Esophagus (tissue), 2 donors: Measurements from ENCODE around the gene GPATCH2L. TPM values are rescaled to one million over a fixed set of nuclear protein-coding genes. Genes with fewer than 3 reads are reported as not detected.

ENCODE experiments used
- H3K27ac ChIP-seq, 2 donors: one replicate each; pipeline ENCODE4 v1.5.1; 2013; ENCODE audit warnings: low read depth in 2 of 2, mild to moderate bottlenecking in 2 of 2, inconsistent platforms in 1 of 2, low read length in 1 of 2, moderate library complexity in 1 of 2
- H3K27me3 ChIP-seq, 2 donors: one replicate each; pipeline ENCODE4 v1.6.1; 2013; ENCODE audit warnings: low read length in 2 of 2, control low read depth in 1 of 2, mild to moderate bottlenecking in 1 of 2; ENCODE audit not compliant: insufficient read depth in 2 of 2, control insufficient read depth in 1 of 2
- H3K36me3 ChIP-seq, 2 donors: one replicate each; pipeline ENCODE4 v1.6.1; 2013; ENCODE audit warnings: low read length in 1 of 2; ENCODE audit not compliant: control insufficient read depth in 2 of 2, insufficient read depth in 2 of 2
- H3K4me1 ChIP-seq, 2 donors: one replicate each; pipeline ENCODE4 v1.6.1; 2013; ENCODE audit warnings: low read length in 1 of 2; ENCODE audit not compliant: control insufficient read depth in 2 of 2, insufficient read depth in 2 of 2
- H3K4me3 ChIP-seq, 2 donors: one replicate each; pipeline ENCODE4 v1.5.1; 2013; ENCODE audit warnings: low read length in 2 of 2, mild to moderate bottlenecking in 2 of 2, low read depth in 1 of 2, moderate library complexity in 1 of 2
- H3K9me3 ChIP-seq, 2 donors: one replicate each; pipeline ENCODE4 v1.6.1; 2013; ENCODE audit warnings: mild to moderate bottlenecking in 2 of 2, low read depth in 1 of 2, low read length in 1 of 2, moderate library complexity in 1 of 2; ENCODE audit not compliant: control insufficient read depth in 2 of 2, insufficient read depth in 1 of 2
- WGBS, 2 donors: extraction: QIAGEN DNeasy Blood & Tissue Kit; methylation state at CpG; one replicate each; pipeline ENCODE4 v1.1.7; 2013; 5-methylcytosine and 5-hydroxymethylcytosine counted together
- polyA plus RNA-seq, 2 donors: library from polyadenylated mRNA; stranded (reverse); fragments of 200-250 nt; gene quantifications; one replicate each; pipeline ENCODE4 v1.2.3, GENCODE V29; 2013
- donor health status: healthy with polysubstance abuse.
- donor health status: Bipolar disorder and iron deficiency.

The GPATCH2L gene
- polyA plus RNA-seq, 2 donors = 4.2 to 7.2 TPM

DNA sequence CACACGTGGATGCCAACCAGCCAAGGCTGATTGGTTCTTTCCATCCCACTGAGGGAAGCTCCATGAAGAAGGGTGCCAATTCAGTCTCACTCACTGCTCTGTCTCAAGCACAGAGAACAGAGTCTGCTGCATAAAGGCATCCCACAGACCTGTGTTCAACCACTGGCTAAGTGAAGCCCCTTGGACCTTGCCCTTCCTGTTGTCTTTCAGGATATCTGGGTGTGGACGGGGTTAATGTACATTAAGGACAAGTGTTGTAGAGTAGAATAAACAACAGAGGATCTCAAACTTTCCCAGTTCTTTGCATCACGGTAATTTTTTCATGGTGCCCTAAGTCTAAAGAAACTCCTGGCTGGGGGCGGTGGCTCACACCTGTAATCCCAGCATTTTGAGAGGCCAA is 33.1 kb upstream of the GPATCH2L start:
- WGBS, 2 donors = 71 to 74% methylated on average over 4 of the region's 4 CpGs
- Histone ChIP-seq H3K27me3 (no peaks in the 10 kb centered on the region), H3K9me3 (no peaks in the 10 kb centered on the region), H3K4me3 (no peak overlapping the region), H3K27ac (no peak overlapping the region), H3K4me1 (no peaks in the 10 kb centered on the region), H3K36me3 (no peaks in the 10 kb centered on the region)

DNA sequence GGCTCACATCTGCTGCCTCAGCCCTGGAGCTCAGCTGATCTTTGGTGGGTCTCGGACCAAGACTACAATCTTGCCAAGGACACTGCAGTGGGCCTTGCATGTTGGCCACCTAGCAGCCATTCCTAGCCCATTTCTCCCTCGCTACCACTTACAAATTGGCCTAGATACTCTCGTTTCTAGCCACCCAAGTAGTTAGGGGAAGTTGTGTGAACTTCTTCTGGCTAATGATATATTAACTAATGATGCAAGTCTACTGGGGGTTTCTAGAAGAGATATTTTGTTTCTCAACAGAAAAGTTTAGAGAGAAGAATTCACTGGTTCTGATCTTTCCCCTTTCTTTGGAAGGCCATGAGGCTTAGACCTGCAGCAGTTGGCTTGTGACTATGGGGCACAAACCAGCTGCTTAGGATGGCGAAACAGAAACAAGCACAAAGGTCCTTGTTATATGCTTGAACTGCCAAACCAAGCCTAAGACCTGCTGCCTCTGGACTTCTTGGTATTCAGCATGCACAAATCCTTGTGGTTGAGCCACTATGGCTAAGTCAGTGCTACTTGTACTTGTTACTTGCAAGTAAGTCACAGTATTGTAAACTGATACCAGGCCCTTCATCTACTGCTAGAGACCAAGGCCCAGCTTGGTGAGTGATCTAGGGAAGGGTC is 30.5 kb upstream of the GPATCH2L start:
- no peaks in the 10 kb centered on the region for H3K36me3 ChIP-seq
- H3K9me3 ChIP-seq = no peaks in the 10 kb centered on the region
- WGBS, 2 donors = 72 to 74% methylated on average over 4 of the region's 4 CpGs
- no peak overlapping the region for H3K27ac ChIP-seq
- H3K4me1 ChIP-seq = no peaks in the 10 kb centered on the region
- no peak overlapping the region for H3K4me3 ChIP-seq
- H3K27me3 ChIP-seq = no peaks in the 10 kb centered on the region

- H3K4me1 ChIP-seq = no peaks in the 10 kb centered on the region
- no peak overlapping the region for H3K4me3 ChIP-seq
- no peaks in the 10 kb centered on the region for H3K36me3 ChIP-seq
- H3K9me3 ChIP-seq = peaks cover 0 to 2% of the 10 kb centered on the region in 2 donors
- H3K27ac ChIP-seq = no peak overlapping the region
- H3K27me3 ChIP-seq = no peaks in the 10 kb centered on the region
- WGBS, 2 donors = 72 to 74% methylated on average over 10 of the region's 10 CpGs
Measured at GRCh38 chr14:76123426-76124225, 28.1 kb upstream of the GPATCH2L start.

DNA sequence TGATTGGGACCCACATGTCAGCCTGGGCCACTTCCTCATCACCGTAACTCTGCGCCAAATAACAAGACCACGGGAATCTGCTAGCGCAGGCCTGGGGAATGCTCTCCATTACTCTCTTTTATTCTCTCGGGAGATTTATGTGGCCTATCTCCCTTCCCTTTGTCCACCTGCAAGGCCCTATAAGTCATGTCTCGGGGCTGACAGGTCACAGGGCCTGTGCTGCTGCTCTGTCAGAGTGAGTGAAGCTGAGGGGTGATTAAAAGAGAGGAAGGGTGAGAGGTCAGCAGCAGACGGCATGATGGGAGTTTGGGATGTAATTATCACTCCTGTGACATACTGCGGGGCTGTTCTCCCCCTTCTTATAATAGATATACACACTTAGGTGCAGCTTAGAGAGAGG is 26.2 kb upstream of the GPATCH2L start:
- H3K36me3 ChIP-seq = no peaks in the 10 kb centered on the region
- 56 to 60% methylated on average over 8 of the region's 8 CpGs for WGBS, 2 donors
- no peaks in the 10 kb centered on the region for H3K4me1 ChIP-seq
- H3K9me3 ChIP-seq = peaks cover 0 to 2% of the 10 kb centered on the region in 2 donors
- H3K27ac ChIP-seq = no peak overlapping the region
- H3K4me3 ChIP-seq = no peak overlapping the region
- no peaks in the 10 kb centered on the region for H3K27me3 ChIP-seq

- WGBS, 2 donors = 83 to 90% methylated on average over 5 of the region's 5 CpGs
- Histone ChIP-seq H3K27me3 (peaks cover 0 to 2% of the 10 kb centered on the region in 2 donors), H3K4me3 (no peak overlapping the region), H3K36me3 (no peaks in the 10 kb centered on the region), H3K4me1 (no peaks in the 10 kb centered on the region), H3K27ac (no peak overlapping the region), H3K9me3 (peaks cover 0 to 2% of the 10 kb centered on the region in 2 donors)
Measured at GRCh38 chr14:76126076-76126475, 25.6 kb upstream of the GPATCH2L start.

DNA sequence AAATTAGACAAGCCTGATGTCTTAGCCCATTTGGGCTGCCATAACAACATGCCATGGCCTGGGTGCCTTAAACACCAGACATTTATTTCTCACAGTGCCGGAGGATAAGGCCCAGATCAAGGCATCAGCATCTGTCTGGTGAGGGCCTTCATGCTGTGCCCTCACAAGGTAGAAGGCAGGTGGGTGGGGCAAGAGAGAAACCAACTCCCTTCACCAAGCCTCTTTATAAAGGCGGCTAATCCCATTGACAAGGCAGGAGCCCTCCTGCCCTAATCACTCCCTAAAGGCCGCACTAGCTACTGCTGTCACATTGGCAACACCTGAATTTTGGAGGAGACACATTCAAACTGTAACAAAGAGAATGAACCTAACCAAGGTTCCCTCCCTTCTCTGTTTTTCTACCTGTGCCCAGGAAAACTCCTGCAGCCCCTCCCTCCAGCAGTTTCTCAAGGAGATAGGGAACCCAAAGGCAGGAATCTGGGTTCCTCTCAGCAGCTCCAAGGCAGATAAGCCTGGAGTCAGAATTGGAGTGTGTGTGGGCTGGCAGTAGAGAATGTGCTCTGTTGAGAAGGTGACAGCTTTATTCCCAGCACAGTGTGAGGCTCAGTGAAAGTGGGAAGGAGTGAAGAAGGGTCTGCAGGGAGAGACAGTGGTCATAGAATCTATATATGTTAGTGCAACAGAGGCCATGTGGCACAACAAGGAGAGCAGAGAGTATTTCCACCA is 21.7 kb upstream of the GPATCH2L start:
- H3K27me3 ChIP-seq = peaks cover 3 to 6% of the 10 kb centered on the region in 2 donors
- no peak overlapping the region for H3K4me3 ChIP-seq
- H3K4me1 ChIP-seq = no peaks in the 10 kb centered on the region
- H3K36me3 ChIP-seq = no peaks in the 10 kb centered on the region
- no peak overlapping the region for H3K27ac ChIP-seq
- whole genome bisulfite sequencing, 2 donors = 48 to 49% methylated on average over 3 of the region's 3 CpGs
- H3K9me3 ChIP-seq = peaks cover 0 to 2% of the 10 kb centered on the region in 2 donors

DNA sequence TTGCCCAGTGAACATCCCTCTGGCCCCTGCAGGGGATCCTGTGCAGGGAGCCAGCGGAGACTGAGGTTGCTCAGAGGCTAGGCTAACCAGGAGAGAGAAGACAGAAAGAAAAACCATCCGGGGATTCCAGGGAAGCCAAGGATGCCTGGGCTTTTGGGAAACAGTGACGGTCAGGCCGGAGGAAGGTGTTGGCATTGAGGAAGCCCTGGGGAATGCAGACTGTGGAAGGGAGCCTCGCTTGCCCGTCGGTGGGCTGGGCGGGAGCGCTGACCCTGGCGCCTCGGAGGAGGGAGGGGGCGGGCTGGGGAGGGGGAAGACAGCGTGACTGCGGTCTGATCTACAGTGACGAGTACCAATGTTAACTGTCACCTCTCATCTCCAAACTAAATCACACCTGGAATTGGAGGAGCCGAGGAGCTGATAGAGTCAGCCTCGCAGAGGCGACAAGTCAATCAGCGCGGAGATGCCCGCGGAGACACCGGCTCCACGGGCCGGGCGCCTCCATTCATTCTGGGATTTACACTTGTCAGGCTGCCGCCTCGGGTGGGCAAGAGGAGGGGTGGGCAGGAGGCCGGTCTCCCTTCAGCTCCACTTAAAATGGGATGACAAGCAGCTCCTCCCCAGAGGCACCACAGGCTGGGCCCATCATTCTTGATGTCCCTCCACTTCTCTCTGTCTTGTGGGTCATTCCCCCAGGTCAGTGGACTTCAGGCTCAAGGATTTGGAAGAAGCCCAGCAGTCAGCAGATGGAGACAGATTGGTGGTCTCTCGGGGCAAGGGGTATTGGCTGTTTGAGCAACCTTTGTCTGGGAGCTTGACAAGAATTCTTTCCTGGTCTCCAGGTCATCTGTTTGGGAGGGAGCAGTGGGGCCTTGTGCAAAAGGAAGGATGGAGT is 20.4 kb upstream of the GPATCH2L start:
- Histone ChIP-seq H3K27ac (no peak overlapping the region), H3K4me1 (no peaks in the 10 kb centered on the region), H3K4me3 (no peak overlapping the region), H3K27me3 (peaks cover 6 to 7% of the 10 kb centered on the region in 2 donors), H3K9me3 (peaks cover 0 to 1% of the 10 kb centered on the region in 2 donors), H3K36me3 (no peaks in the 10 kb centered on the region)
- 15 to 17% methylated on average over 29 of the region's 30 CpGs for WGBS, 2 donors

DNA sequence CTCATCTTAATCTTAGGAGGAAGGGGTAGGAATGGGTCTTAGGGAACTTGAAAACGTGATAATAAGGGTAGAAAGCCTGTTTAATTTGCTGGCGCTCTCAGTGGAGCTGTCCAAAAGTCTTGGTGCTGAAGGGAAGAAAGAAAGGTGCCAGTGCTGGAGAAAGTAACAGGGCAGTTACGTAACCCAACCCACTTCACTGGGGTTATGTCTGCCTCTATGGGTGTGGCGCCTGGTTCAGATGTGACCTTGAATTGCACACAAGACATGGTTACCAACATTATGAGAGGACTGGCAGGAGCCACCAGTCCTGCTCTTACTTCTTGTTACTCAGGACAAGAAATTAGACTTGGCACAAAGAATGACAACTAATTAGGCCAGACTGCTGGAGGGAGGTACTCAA is 18.6 kb upstream of the GPATCH2L start:
- WGBS, 2 donors = 22 to 24% methylated on average over 4 of the region's 4 CpGs
- H3K9me3 ChIP-seq = no peaks in the 10 kb centered on the region
- peaks cover 9 to 10% of the 10 kb centered on the region in 2 donors for H3K27me3 ChIP-seq
- no peak overlapping the region for H3K27ac ChIP-seq
- no peak overlapping the region for H3K4me3 ChIP-seq
- no peaks in the 10 kb centered on the region for H3K4me1 ChIP-seq
- no peaks in the 10 kb centered on the region for H3K36me3 ChIP-seq

DNA sequence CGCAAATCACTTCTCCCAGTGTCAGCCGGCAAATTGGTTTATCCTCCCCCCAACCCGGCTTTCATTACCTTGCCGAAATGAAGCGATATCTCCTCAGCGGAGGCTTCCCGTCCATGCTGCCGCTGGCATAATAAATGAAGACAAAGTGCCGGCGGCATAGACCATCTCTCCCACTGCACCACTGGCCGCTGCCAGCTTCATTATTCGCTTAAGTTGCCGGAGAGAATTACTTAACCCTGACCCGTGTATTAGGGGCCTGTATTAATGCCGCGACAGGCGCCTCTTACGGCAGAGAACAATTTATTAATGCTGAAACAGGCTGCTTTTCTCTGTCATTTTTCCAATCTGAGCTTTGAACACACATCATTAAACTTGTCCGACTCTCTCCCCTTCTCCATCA is 17.5 kb upstream of the GPATCH2L start:
- H3K27ac ChIP-seq = no peak overlapping the region
- H3K27me3 ChIP-seq = peaks cover 9 to 17% of the 10 kb centered on the region in 2 donors
- no peak overlapping the region for H3K4me3 ChIP-seq
- H3K9me3 ChIP-seq = no peaks in the 10 kb centered on the region
- H3K4me1 ChIP-seq = no peaks in the 10 kb centered on the region
- H3K36me3 ChIP-seq = no peaks in the 10 kb centered on the region
- 85 to 89% methylated on average over 19 of the region's 19 CpGs for WGBS, 2 donors
